ENCODE data around the gene IRF5.

Gene IRF5

GRCh38 chr7:128899392-128899791 lies 38.3 kb upstream of the IRF5 start:
- DNase-seq (ENCODE audit: low read depth) = no peak
- H3K4me3 ChIP-seq (ENCODE audit: low read length) = no peak overlapping the region
- TF ChIP-seq CTCF (IDR thresholded peaks at IDR 0.05; ENCODE audit: insufficient read depth, low read depth, low read length, missing control alignments) = no peak

GRCh38 chr7:128900237-128900636 lies 37.5 kb upstream of the IRF5 start:
- no peak for TF ChIP-seq CTCF (IDR thresholded peaks at IDR 0.05; ENCODE audit: insufficient read depth, low read depth, low read length, missing control alignments)
- no peak for DNase-seq (ENCODE audit: low read depth)
- no peak overlapping the region for H3K4me3 ChIP-seq (ENCODE audit: low read length)

- DNase-seq (ENCODE audit: low read depth) = peak; percentile 30
- no peak overlapping the region for H3K4me3 ChIP-seq (ENCODE audit: low read length)
- no peak for TF ChIP-seq CTCF (IDR thresholded peaks at IDR 0.05; ENCODE audit: insufficient read depth, low read depth, low read length, missing control alignments)
Observed at GRCh38 chr7:128902761-128903585, 34.8 kb upstream of the IRF5 start.

- DNase-seq (ENCODE audit: low read depth) = no peak
- no peak for TF ChIP-seq CTCF (IDR thresholded peaks at IDR 0.05; ENCODE audit: insufficient read depth, low read depth, low read length, missing control alignments)
- H3K4me3 ChIP-seq (ENCODE audit: low read length) = no peak overlapping the region
Observed at GRCh38 chr7:128903621-128904361, 33.9 kb upstream of the IRF5 start.

GRCh38 chr7:128904381-128905197 lies 33.1 kb upstream of the IRF5 start:
- TF ChIP-seq CTCF (IDR thresholded peaks at IDR 0.05; ENCODE audit: insufficient read depth, low read depth, low read length, missing control alignments) = peak; percentile 65
- H3K4me3 ChIP-seq (ENCODE audit: low read length) = no peak overlapping the region
- DNase-seq (ENCODE audit: low read depth) = peak; percentile 69

GRCh38 chr7:128906001-128906765 lies 31.5 kb upstream of the IRF5 start:
- DNase-seq (ENCODE audit: low read depth) = no peak
- TF ChIP-seq CTCF (IDR thresholded peaks at IDR 0.05; ENCODE audit: insufficient read depth, low read depth, low read length, missing control alignments) = no peak
- no peak overlapping the region for H3K4me3 ChIP-seq (ENCODE audit: low read length)

Measured in epithelial cell of esophagus (primary cell).